Measurements from ENCODE around the gene SEBOX.

DNA sequence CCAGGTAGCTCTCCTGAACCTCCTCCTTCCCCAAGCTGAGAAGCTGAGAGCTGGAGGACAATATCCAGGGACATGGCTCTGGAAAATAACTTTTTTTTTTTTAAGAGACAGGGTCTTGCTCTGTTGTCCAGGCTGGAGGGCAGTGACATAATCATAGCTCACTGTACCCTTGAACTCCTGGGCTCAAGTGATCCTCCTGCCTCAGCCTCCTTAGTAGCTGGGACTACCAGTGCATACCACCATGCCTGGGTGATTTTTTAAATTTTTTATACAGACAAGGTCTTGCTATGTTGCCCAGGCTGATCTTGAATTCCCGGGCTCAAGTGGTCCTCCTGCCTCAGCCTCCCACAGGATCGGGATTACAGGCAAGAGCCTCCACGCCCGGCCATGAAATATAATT, 34.8 kb upstream of the SEBOX start:
- TF ChIP-seq CTCF (IDR thresholded peaks at IDR 0.05) = no peak
- TF ChIP-seq POLR2A (IDR thresholded peaks at IDR 0.05) = no peak

All from testis (tissue), 2 donors.